ENCODE data around the gene FRMD6.

FRMD6 gene

GRCh38 chr14:51663783-51664326 is 12.1 kb downstream of the FRMD6 start:
- H3K27ac Mint-ChIP-seq, result no peak overlapping the region
- no peaks in the 10 kb centered on the region for H3K36me3 Mint-ChIP-seq (ENCODE audit: low read depth)
- peaks cover 4% of the 10 kb centered on the region for H3K27me3 Mint-ChIP-seq (ENCODE audit: low read depth)
- no peak for DNase-seq (ENCODE audit: low spot score)
- no peaks in the 10 kb centered on the region for H3K4me1 Mint-ChIP-seq (ENCODE audit: low read depth)
- H3K4me3 Mint-ChIP-seq, result no peak overlapping the region
- H3K9me3 Mint-ChIP-seq, result no peaks in the 10 kb centered on the region

GRCh38 chr14:51666070-51666469 is 14.4 kb downstream of the FRMD6 start:
- no peaks in the 10 kb centered on the region for H3K27me3 Mint-ChIP-seq (ENCODE audit: low read depth)
- no peak overlapping the region for H3K27ac Mint-ChIP-seq
- H3K36me3 Mint-ChIP-seq (ENCODE audit: low read depth), result no peaks in the 10 kb centered on the region
- no peaks in the 10 kb centered on the region for H3K4me1 Mint-ChIP-seq (ENCODE audit: low read depth)
- no peak overlapping the region for H3K4me3 Mint-ChIP-seq
- H3K9me3 Mint-ChIP-seq, result no peaks in the 10 kb centered on the region
- no peak for DNase-seq (ENCODE audit: low spot score)

- Mint-ChIP-seq H3K27me3 (ENCODE audit: low read depth) (peaks cover 4% of the 10 kb centered on the region), H3K36me3 (ENCODE audit: low read depth) (no peaks in the 10 kb centered on the region), H3K4me3 (no peak overlapping the region), H3K9me3 (no peaks in the 10 kb centered on the region), H3K27ac (no peak overlapping the region), H3K4me1 (ENCODE audit: low read depth) (no peaks in the 10 kb centered on the region)
- DNase-seq (ENCODE audit: low spot score), result no peak
Observed at GRCh38 chr14:51666826-51667225, 15.1 kb downstream of the FRMD6 start.

GRCh38 chr14:51668870-51669269 is 17.2 kb downstream of the FRMD6 start:
- no peak for DNase-seq (ENCODE audit: low spot score)
- no peaks in the 10 kb centered on the region for H3K4me1 Mint-ChIP-seq (ENCODE audit: low read depth)

GRCh38 chr14:51674294-51675002 is 22.7 kb downstream of the FRMD6 start:
- no peak for DNase-seq (ENCODE audit: low spot score)
- H3K4me3 Mint-ChIP-seq, result no peak overlapping the region
- H3K9me3 Mint-ChIP-seq, result no peaks in the 10 kb centered on the region
- no peak overlapping the region for H3K27ac Mint-ChIP-seq
- H3K27me3 Mint-ChIP-seq (ENCODE audit: low read depth), result peaks cover 5% of the 10 kb centered on the region
- peaks cover 9% of the 10 kb centered on the region for H3K4me1 Mint-ChIP-seq (ENCODE audit: low read depth)
- no peaks in the 10 kb centered on the region for H3K36me3 Mint-ChIP-seq (ENCODE audit: low read depth)

More at GRCh38 chr14:51668870-51669269, 17.2 kb downstream of the FRMD6 start:
- Mint-ChIP-seq H3K27me3 (ENCODE audit: low read depth) (peaks cover 5% of the 10 kb centered on the region), H3K36me3 (ENCODE audit: low read depth) (no peaks in the 10 kb centered on the region), H3K4me3 (no peak overlapping the region), H3K9me3 (no peaks in the 10 kb centered on the region), H3K27ac (no peak overlapping the region)

- H3K4me1 Mint-ChIP-seq (ENCODE audit: low read depth), result peaks cover 9% of the 10 kb centered on the region
- DNase-seq (ENCODE audit: low spot score), result no peak
- H3K9me3 Mint-ChIP-seq, result no peaks in the 10 kb centered on the region
- no peak overlapping the region for H3K4me3 Mint-ChIP-seq
- no peak overlapping the region for H3K27ac Mint-ChIP-seq
- no peaks in the 10 kb centered on the region for H3K36me3 Mint-ChIP-seq (ENCODE audit: low read depth)
- H3K27me3 Mint-ChIP-seq (ENCODE audit: low read depth), result peaks cover 4% of the 10 kb centered on the region
Observed at GRCh38 chr14:51676549-51676948, 24.8 kb downstream of the FRMD6 start.

GRCh38 chr14:51677266-51677665 is 25.6 kb downstream of the FRMD6 start:
- H3K36me3 Mint-ChIP-seq (ENCODE audit: low read depth), result no peaks in the 10 kb centered on the region
- no peak overlapping the region for H3K27ac Mint-ChIP-seq
- H3K4me1 Mint-ChIP-seq (ENCODE audit: low read depth), result peaks cover 9% of the 10 kb centered on the region
- H3K4me3 Mint-ChIP-seq, result no peak overlapping the region
- H3K27me3 Mint-ChIP-seq (ENCODE audit: low read depth), result peaks cover 4% of the 10 kb centered on the region
- no peaks in the 10 kb centered on the region for H3K9me3 Mint-ChIP-seq
- DNase-seq (ENCODE audit: low spot score), result no peak

- Mint-ChIP-seq H3K9me3 (no peaks in the 10 kb centered on the region), H3K27me3 (ENCODE audit: low read depth) (peaks cover 3% of the 10 kb centered on the region), H3K4me1 (ENCODE audit: low read depth) (peaks cover 9% of the 10 kb centered on the region), H3K4me3 (no peak overlapping the region), H3K36me3 (ENCODE audit: low read depth) (no peaks in the 10 kb centered on the region), H3K27ac (no peak overlapping the region)
- no peak for DNase-seq (ENCODE audit: low spot score)
Observed at GRCh38 chr14:51677738-51678137, 26.0 kb downstream of the FRMD6 start.

GRCh38 chr14:51680031-51680430 is 28.3 kb downstream of the FRMD6 start:
- no peak for DNase-seq (ENCODE audit: low spot score)
- H3K4me1 Mint-ChIP-seq (ENCODE audit: low read depth), result peaks cover 9% of the 10 kb centered on the region
- peaks cover 2% of the 10 kb centered on the region for H3K27me3 Mint-ChIP-seq (ENCODE audit: low read depth)
- no peaks in the 10 kb centered on the region for H3K36me3 Mint-ChIP-seq (ENCODE audit: low read depth)
- no peak overlapping the region for H3K4me3 Mint-ChIP-seq
- H3K27ac Mint-ChIP-seq, result no peak overlapping the region
- H3K9me3 Mint-ChIP-seq, result no peaks in the 10 kb centered on the region

- Mint-ChIP-seq H3K4me3 (no peak overlapping the region), H3K27me3 (ENCODE audit: low read depth) (peaks cover 2% of the 10 kb centered on the region), H3K36me3 (ENCODE audit: low read depth) (no peaks in the 10 kb centered on the region), H3K4me1 (ENCODE audit: low read depth) (peaks cover 9% of the 10 kb centered on the region), H3K9me3 (no peaks in the 10 kb centered on the region), H3K27ac (no peak overlapping the region)
- no peak for DNase-seq (ENCODE audit: low spot score)
Observed at GRCh38 chr14:51681411-51681810, 29.7 kb downstream of the FRMD6 start.

- Mint-ChIP-seq H3K36me3 (ENCODE audit: low read depth) (no peaks in the 10 kb centered on the region), H3K4me1 (ENCODE audit: low read depth) (peaks cover 6% of the 10 kb centered on the region), H3K4me3 (no peak overlapping the region), H3K27me3 (ENCODE audit: low read depth) (peaks cover 2% of the 10 kb centered on the region), H3K9me3 (no peaks in the 10 kb centered on the region), H3K27ac (no peak overlapping the region)
- no peak for DNase-seq (ENCODE audit: low spot score)
Observed at GRCh38 chr14:51682411-51682810, 30.7 kb downstream of the FRMD6 start.

GRCh38 chr14:51684760-51685159 is 33.0 kb downstream of the FRMD6 start:
- Mint-ChIP-seq H3K36me3 (ENCODE audit: low read depth) (no peaks in the 10 kb centered on the region), H3K9me3 (no peaks in the 10 kb centered on the region), H3K27ac (no peak overlapping the region), H3K4me3 (no peak overlapping the region), H3K4me1 (ENCODE audit: low read depth) (no peaks in the 10 kb centered on the region), H3K27me3 (ENCODE audit: low read depth) (peaks cover 2% of the 10 kb centered on the region)
- DNase-seq (ENCODE audit: low spot score), result no peak

- no peak for DNase-seq (ENCODE audit: low spot score)
- H3K27ac Mint-ChIP-seq, result no peak overlapping the region
- H3K9me3 Mint-ChIP-seq, result no peaks in the 10 kb centered on the region
- no peaks in the 10 kb centered on the region for H3K36me3 Mint-ChIP-seq (ENCODE audit: low read depth)
- no peak overlapping the region for H3K4me3 Mint-ChIP-seq
- no peaks in the 10 kb centered on the region for H3K4me1 Mint-ChIP-seq (ENCODE audit: low read depth)
- no peaks in the 10 kb centered on the region for H3K27me3 Mint-ChIP-seq (ENCODE audit: low read depth)
Observed at GRCh38 chr14:51691176-51691575, 39.5 kb downstream of the FRMD6 start.

GRCh38 chr14:51692646-51693045 is 40.9 kb downstream of the FRMD6 start:
- Mint-ChIP-seq H3K9me3 (no peaks in the 10 kb centered on the region), H3K4me3 (no peak overlapping the region), H3K27me3 (ENCODE audit: low read depth) (no peaks in the 10 kb centered on the region), H3K27ac (no peak overlapping the region), H3K4me1 (ENCODE audit: low read depth) (no peaks in the 10 kb centered on the region), H3K36me3 (ENCODE audit: low read depth) (no peaks in the 10 kb centered on the region)
- no peak for DNase-seq (ENCODE audit: low spot score)

- Mint-ChIP-seq H3K27me3 (ENCODE audit: low read depth) (no peaks in the 10 kb centered on the region), H3K27ac (no peak overlapping the region), H3K36me3 (ENCODE audit: low read depth) (no peaks in the 10 kb centered on the region), H3K4me1 (ENCODE audit: low read depth) (no peaks in the 10 kb centered on the region), H3K9me3 (no peaks in the 10 kb centered on the region), H3K4me3 (no peak overlapping the region)
- DNase-seq (ENCODE audit: low spot score), result no peak
Observed at GRCh38 chr14:51697848-51698247, 46.1 kb downstream of the FRMD6 start.

Data from T-helper 2 cell treated with Interferon-gamma antibody and Interleukin-4, amounts not matched to agents 5 μg/mL and 100 μg/mL, for 36 hours (primary cell).